Inferior parietal cortex (tissue), 1 donor: ENCODE data around the gene ANKRD17.
"Not testable (repeated sequence)": the region's sequence is repeated elsewhere in the genome, so short reads cannot be mapped to it uniquely, and the experiment has no call there.

Experiments
- DNase-seq: peaks from one replicate; pipeline ENCODE4 v3.0.0-alpha.2; 2016; ENCODE audit errors: extremely low spot score

Gene ANKRD17

GRCh38 chr4:73258686-73259570, at the start of gene ANKRD17:
Gene ANKRD17 (minus strand): TSS chr4:73258798. CDS start chr4:73258668, 130 bp downstream.
- DNase-seq = peak; percentile 91

- peak; percentile 68 for DNase-seq
These were observed 49.7 kb upstream of the ANKRD17 start for GRCh38 chr4:73308286-73308685.

DNA sequence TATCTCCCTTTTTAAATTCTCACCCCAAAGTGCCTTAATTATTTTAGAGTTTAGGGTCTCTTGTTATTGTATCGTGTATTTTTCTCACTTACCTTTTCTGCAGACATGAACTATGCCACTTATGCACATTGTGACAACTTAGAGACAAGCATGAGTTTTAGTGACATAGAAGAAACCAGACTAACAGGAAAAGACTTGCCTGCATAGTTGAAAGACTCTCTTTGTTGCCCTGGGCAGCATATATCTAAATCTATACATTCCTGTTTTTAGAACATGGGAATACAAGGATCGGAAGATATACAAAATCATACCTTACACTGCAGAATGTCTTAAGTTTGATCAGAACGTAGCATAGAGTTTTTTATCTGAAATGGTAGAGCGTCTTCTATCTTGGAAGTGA, 45.1 kb upstream of the ANKRD17 start:
- no peak for DNase-seq

GRCh38 chr4:73299548-73300280, 41.1 kb upstream of the ANKRD17 start:
- DNase-seq = no peak

DNA sequence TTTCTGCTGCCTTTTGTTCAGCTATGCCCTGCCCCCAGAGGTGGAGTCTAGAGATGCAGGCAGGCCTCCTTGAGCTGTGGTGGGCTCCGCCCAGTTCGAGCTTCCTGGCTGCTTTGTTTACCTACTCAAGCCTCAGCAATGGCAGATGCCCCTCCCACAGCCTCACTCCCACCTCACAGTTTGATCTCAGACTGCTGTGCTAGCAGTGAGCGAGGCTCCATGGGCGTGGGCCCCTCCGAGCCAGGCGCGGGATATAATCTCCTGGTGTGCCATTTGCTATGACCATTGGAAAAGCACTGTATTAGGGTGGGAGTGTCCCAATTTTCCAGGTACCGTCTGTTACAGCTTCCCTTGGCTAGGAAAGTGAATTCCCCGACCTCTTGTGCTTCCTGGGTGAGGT, 34.1 kb upstream of the ANKRD17 start:
- not testable (repeated sequence) for DNase-seq

DNA sequence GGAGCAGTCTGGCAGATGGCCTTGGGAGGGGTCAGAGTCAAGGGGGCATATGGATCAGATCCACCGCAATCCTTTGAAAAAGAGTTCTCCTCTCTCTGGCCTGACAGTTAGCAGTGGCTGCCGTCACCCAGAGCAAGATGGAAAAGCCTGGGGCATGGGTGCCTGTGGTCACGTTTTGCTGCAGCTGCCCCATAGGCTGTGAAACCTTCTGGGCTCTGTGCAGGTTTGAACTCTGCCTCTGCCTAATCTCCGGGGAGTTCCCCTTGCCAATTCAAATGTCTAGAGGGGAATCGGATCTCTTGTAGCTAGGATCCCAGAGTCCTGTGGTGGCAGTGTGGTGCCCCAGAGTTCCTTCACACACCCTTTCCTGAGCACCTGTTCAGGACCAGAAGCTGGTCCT, 23.4 kb upstream of the ANKRD17 start:
- no peak for DNase-seq

GRCh38 chr4:73281396-73281795, 22.8 kb upstream of the ANKRD17 start:
- DNase-seq = no peak

- no peak for DNase-seq
These were observed 18.6 kb upstream of the ANKRD17 start for GRCh38 chr4:73277201-73277600.

GRCh38 chr4:73275318-73275654, 16.7 kb upstream of the ANKRD17 start:
- DNase-seq = no peak

- DNase-seq = no peak
These were observed 14.2 kb upstream of the ANKRD17 start for GRCh38 chr4:73272816-73273215.

DNA sequence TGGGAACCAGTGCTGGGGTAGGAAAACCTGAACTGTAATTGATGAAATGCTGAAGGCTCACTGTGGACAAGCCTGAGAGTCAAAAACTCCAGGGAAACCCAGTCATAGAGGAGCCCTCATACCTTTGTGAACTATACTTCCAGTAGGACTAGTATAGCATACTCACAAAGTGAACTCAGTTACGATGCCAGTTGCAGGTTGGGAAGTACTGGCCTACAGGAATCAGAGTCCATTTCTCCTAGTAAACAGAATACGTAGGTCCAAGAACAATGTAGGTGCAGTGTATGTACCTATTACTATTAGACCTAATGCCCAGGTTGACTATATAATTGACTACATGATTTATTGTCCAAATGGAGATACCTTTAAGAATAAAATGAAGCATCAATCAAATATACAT, 8.5 kb upstream of the ANKRD17 start:
- DNase-seq = no peak

DNA sequence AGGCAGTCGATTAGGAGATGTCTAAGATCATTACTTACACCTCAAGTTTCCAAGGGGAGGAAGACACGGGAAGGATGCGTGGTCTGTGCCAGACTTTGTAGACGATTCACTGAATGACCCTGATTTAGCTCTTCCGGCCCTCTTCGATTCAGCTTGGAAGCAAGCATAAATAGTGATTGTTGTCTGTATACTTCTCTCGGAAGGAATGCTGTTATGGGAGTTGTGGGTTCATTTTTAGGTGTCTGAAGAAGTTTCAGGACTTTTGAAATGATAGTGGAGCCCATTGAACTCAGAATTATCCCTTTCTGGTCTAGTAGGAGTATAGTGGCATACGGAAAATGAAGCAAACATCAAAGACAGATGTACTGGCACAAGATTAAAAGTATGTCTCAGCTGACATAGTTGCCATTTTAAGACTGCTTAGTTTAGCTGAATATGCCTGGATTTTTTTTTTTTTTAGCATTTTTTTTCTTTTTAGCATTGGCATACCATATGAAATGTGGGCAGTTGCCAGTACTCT, 1.0 kb upstream of the ANKRD17 start:
- DNase-seq = no peak

DNA sequence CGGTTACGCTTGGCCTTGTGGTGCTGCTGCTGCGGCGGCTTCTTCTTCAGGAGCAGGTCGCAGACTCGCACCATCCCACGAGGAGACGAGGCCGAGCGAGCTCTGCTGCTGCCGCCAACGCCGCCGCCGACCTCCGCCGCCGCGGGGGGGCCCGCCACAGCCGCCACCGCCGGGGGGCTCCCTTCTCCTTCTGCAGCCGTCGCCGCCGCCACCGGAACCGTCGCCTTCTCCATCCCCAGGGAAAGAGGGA, 237 bp downstream of the ANKRD17 start:
- DNase-seq = no peak

GRCh38 chr4:73257651-73258435, 755 bp downstream of the ANKRD17 start:
- DNase-seq = no peak

DNA sequence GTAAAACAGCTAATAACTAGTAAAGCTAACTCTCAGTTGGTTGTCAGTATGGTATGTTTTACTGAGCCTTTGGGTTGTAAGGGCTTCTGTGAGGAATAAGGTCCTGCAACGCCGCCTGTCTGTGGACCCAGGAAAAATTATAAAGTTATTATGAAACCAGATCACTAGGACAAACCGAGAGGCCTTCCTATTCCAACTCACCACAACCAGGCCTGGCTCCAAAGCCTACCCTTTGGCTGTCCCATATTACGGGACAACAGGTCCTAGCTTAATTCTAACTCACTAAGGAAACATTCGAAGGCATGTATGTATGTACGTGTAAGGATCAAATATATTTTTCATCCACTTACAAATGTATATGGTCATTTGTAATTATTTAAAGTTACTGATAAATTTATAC, 1.4 kb downstream of the ANKRD17 start:
- DNase-seq = peak; percentile 85

DNA sequence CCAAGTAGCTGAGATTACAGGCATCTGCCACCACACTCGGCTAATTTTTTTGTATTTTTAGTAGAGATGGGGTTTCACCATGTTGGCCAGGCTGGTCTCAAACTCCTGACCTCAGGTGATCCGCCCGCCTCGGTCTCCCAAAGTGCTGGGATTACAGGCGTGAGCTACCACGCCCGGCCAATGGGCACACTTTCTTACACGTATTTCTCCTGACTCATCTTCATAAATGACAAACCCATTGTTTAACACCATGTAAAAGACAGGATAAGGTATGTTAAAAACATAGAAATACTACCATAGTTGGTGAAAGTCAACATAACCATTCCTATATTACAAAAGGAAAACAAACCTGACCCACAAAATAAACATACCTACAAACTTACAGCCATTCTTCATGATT, 2.8 kb downstream of the ANKRD17 start:
- not testable (repeated sequence) for DNase-seq

DNA sequence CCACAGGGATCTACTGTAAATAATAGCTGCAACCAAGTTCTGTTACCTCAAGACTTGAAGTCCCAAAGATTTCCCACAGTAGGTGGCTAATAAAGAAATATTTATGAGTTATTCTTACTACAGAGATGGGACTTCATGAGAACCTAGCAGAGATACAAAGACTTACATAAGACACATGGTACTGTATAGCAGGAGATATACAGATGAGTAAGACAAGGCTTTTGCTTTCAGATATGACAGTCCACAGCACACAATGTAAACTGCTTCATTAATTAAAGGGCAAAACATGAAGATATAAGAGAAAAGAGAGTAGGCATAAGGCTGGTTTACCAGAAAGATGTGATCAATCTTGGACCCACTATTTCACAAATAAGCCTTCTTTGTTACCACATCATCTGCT, 6.6 kb downstream of the ANKRD17 start:
- DNase-seq = no peak

- no peak for DNase-seq
These were observed 7.2 kb downstream of the ANKRD17 start for GRCh38 chr4:73251384-73251783.

- no peak for DNase-seq
These were observed 8.0 kb downstream of the ANKRD17 start for GRCh38 chr4:73250642-73251041.

DNA sequence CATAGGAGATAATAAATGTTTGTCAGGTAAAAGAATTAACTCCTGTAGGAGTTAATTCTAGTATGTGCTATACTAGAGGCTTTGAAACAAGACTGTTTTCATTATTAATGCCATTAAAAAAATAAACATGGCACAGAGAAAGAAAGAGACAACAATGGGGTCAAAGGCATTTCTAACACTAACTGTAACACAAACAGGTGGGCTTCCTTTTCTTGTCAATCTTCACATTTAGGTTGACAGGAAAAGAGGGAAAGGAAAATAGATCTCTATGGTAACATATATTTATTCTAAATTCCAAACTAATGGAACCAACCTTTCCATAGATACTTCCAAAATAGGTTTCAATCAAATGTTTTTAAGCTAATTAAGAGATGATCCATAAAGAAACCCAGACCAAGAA, 9.8 kb downstream of the ANKRD17 start:
- DNase-seq = no peak

GRCh38 chr4:73248416-73248815, 10.2 kb downstream of the ANKRD17 start:
- no peak for DNase-seq

DNA sequence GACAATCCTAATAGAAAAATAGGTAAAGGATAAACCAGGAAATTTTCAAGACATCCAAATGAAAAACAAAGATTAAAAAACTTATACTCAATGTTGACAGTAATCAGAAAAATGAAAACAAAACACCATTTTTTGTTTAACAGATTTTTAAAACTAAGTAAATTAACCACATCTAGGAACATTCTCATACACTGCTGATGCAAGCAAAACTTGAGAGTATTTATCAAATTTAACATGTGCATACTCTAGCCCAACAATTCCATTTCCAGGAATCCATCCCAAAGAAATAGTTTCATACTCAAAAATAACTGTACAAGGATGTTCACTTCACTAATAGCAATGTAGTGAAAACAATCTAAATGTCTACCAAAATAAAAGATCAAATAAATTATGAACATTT, 11.5 kb downstream of the ANKRD17 start:
- no peak for DNase-seq
